Stimulated activated CD4-positive, alpha-beta T cell treated with anti-CD3 and anti-CD28 coated beads, Interleukin-15, amount 100 ng/mL, for 48 hours (primary cell): ENCODE data around the gene GPC6.
A peak's percentile ranks its signal among the peaks of the same experiment; 100 is the strongest.
"Not testable (repeated sequence)": the region's sequence is repeated elsewhere in the genome, so short reads cannot be mapped to it uniquely, and the experiment has no call there.

Experiments used
- DNase-seq, 2 donors: peaks; one replicate each; pipeline ENCODE4 v3.0.0-alpha.2; 2020; ENCODE audit warnings: low read depth in 2 of 2

Gene GPC6

DNA sequence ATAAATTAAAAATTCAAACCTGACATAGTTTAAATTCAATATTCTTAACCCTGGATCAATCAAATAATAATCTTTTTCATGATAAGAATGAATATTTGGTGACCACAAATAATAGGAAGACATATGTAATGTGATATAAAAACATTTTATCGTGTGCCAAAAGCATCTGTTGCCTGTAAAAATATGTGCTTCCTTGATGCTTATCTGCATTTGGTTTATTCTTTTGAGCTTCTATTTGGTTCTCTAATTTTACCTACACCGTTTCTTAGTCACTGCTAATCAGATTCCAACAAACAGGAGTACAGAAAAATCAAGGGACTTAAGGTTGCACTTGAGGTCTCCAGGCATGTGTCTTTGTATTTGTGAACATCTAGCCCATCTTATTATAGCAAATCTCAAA, 978.3 kb downstream of the GPC6 start:
- no peak for DNase-seq

DNA sequence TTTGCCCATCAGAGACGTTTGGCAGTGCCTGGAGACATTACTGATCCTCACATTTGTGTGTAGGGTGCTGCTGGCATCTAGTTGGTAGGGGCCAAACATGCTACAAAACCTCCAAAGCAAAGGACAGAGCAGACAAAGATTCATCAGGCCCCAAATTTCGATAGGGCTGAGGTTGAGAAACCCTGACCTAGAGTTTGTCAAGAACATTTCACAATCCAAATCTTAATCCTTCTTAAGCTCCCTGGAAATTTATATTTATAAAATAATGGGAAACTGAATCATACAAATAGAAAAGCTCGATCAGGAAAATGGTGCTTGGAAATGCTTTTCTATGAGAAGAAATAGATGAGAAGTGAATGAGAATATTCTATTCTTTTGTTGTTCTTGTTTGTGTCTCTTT, 979.3 kb downstream of the GPC6 start:
- DNase-seq, result no peak

DNA sequence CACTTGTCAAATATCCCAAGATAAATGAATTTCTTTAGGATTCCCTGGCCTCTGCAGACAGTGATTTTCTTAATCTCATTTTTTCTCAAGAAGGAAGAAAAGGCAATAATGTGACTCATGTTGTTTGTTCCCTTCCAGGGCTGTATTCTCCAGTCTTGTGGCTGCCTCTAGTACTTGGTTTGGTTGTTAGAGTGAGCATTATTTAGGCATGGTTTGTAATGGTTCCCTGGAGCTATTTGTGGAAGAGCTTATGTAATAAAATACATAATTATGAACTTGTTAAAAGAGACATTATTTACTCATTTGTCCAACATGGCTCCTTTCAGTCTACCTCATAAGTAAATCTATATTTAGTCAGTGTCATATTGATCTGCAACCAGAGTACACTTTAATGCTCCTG, 982.5 kb downstream of the GPC6 start:
- DNase-seq, result no peak

DNA sequence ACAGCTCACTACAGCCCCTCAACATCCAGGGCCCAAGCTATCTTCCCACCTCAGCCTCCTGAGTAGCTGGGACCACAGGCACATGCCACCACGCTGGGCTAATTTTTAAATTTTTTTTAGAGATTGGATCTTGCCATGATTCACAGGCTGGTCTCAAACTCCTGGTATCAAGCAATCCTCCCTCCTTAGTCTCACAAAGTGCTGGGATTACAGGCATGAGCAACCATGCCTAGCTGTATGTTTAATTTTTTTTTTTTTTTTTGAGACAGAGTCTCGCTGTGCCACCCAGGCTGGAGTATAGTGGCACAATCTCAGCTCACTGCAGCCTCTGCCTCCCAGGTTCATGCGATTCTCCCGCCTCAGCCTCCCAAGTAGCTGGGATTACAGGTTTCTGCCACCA, 983.3 kb downstream of the GPC6 start:
- not testable (repeated sequence) for DNase-seq

DNA sequence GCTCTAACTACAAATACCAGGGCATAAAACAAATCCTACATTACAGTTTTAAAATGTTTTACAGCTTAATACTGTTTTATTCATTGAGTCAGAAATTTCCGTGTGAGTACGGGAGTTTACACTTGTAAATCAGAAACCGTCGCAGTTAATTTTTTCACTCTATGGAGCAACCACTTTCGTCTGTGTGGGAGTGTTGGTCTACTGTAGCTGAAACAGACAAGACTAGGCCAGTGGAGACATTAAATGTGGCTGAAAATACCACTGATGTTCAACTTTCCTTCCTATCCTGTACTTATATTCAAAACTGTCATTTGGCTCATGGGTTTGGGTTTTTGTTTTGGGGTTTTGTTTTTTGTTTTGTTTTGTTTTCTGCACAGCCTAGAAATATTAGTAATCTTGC, 984.2 kb downstream of the GPC6 start:
- no peak for DNase-seq

DNA sequence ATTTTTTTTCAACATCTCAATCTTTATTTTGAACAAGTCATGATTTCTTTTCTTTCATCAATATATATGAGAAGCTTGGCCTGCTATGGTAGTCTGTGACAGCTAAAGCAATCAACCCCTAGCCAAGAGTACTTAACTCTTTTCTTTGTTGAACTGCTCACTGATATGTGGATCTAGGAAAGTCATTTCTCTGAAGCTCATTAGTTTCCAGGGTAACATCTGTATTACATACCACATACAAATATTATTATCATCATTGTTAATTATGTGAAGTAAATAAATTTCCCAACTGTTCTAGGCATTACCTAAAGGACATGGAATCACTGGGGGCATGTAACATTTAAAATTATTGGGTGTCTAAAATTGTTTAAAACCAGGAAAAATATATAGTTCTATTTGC, 985.6 kb downstream of the GPC6 start:
- DNase-seq, result no peak

DNA sequence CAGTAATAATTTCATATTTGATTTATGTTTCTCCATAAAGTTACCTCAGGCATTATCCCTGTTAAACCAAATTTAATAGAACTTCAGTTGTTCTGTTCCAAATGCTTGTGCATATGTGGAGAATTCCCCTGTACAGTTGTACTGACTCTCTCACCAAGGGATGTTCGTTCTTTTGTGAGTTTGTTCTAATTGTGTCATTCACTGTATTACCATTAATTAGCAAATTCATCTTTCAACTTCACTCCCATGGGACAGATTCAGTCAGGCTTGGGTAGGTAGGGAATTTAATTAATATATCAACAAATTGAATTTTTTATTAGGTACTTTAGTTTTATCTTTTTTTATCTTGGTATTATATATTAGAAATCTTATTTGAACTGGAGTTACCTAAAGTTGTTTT, 987.5 kb downstream of the GPC6 start:
- DNase-seq, result no peak

DNA sequence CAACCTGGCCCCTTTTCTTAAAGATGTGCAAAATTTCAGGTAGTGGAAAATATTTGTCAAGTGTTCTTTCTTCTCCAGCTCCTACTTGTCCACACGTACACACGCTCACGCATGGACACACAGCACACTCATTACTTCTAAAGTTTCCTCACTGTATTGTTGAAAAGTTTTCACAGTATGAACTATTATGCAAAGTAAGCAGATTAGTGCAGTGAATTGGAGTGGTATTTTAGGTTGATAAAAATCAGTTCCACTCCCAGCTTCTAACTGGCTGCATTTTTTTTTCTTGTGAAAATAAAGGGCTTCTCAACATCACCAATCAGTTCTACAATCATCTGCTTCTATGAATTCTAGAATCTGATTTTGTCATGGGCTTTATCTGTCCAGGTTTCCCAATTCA, 988.4 kb downstream of the GPC6 start:
- DNase-seq, result no peak

DNA sequence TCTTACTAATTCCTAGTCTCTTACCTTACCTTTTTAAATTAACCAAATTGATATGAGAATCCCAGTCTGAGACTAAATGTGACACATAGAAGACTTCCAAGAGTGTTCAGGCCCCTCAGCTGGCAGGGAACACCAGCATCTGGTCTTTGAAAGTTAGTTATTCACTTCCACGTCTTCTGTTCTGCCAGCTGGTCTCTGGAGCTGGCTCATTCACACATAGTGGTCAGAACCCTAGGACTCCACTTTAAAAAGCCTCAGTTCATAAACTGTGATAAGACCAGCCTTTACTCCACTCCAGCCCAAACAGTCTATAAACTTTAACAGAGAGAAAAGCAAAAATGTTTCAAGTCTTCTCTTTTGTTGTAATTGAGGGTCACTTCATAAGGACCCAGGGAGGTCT, 989.9 kb downstream of the GPC6 start:
- DNase-seq, result no peak

DNA sequence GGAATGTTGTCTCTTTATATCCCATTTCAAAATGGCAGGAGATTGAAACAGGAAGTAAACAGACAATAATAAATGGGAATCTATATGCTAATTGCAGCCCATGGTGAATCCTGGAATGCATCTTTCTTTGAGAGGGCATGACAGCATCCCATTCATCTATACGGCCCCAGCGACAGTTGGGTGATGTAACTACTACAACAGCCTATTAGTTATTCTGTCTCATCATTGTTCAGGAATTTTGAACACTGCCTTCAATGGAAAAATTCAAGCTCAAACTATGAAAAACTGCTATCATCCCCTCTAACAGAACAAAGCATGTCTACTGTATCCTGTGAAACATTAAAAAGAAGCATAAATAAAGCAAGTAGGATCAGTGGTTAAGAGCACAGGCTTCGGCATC, 990.8 kb downstream of the GPC6 start:
- no peak for DNase-seq

DNA sequence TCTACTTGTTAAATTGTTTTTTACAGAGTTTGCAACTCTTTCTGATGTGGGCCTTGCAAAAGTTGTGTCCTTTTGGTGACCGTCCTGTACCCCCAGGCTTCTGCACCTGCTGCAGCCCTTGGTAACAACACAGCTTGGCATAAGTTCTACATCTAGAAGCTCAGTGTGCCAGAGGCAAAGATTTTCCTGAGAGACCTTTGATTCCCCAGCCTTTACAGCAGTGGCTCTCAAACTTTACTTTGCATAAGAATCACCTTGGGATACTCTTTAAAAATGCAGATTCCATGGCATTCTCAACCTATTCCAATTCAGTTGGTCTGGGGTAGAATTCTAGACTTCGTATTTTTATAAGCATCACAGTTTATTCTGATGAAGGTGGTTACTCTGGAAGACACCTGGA, 991.9 kb downstream of the GPC6 start:
- no peak for DNase-seq

DNA sequence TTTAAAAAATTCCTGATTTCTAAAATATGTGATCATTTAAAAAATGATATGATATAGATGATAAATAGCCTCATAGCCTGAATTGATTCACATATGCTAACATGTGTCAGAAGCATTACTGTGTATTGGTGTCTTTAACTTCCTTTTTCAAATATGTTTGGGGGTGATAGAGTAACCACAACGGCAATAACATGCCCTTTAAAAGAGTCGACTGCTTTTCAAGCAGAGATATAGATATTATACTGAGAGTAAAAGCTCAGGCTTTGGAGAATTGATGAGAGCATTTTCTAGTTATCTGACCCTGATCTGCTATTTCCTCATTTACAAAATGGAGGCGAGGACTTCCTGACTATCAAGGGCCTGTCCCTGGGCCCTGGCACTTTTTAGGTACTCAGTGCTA, 992.3 kb downstream of the GPC6 start:
- DNase-seq, result no peak

DNA sequence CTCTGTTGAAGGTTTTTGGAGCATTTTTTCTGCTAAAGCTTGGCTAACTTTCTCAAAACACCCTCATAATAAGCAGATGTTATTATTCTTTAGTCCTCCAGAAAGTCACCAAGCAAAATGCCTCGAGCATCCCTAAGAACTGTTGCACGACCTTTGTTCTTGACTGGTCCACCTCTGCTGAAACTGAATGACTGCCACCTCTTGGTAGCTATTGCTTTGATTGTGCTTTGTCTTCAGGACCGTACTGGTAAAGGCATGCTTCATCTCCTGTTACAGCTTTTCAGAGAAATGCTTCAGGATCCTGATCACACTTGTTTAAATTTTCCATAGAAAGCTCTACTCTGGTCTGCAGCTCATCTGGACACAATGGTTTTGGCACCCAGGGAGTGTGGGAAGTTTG, 998.1 kb downstream of the GPC6 start:
- DNase-seq, result no peak

DNA sequence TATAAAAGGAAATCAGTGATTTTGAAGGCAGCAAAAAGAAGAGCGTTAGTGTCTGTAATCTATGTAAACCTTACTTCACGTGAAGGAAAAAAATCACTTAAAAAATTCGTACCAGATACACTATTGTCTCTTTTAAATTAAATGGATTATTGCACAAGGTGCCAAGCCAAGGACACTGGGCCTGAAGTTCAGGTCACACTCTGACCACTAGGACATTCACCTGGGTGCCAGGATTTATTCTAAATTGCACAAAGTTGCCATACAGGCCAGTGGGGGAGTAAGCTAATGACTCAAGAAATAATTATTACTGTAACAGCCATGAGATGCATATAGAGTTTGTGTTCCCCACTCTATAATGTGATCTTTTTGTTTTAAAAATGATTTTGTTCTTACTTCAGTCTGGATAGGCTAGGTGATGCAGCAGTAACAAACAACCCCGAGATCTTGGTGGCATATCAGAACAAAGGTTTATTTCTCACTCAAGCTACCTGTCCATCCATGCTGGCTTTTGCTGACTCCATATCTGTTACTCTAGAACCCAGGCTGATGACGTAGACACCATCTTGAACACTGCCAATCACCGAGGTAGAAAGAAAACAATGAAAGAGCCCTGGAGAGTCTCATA, 1000.8 kb downstream of the GPC6 start:
- no peak for DNase-seq

DNA sequence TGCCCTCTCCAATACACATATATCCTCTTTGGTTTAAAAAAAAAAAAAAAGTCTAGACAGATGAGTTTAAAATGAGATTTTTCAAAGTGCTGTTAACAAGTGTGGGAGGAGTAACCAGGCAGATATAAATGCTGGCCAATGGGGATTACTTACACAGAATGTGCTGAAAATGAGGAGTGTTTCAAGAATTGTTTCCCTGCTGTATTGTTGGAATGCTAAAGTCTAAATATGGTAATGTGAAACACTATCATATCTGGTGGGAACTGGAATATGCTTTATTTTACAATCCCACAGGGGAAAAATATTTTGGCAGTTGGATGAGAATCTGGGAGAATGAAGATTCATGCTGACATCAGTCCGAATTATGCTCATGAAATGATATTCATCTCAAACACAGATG, 1002.2 kb downstream of the GPC6 start:
- DNase-seq, result no peak

DNA sequence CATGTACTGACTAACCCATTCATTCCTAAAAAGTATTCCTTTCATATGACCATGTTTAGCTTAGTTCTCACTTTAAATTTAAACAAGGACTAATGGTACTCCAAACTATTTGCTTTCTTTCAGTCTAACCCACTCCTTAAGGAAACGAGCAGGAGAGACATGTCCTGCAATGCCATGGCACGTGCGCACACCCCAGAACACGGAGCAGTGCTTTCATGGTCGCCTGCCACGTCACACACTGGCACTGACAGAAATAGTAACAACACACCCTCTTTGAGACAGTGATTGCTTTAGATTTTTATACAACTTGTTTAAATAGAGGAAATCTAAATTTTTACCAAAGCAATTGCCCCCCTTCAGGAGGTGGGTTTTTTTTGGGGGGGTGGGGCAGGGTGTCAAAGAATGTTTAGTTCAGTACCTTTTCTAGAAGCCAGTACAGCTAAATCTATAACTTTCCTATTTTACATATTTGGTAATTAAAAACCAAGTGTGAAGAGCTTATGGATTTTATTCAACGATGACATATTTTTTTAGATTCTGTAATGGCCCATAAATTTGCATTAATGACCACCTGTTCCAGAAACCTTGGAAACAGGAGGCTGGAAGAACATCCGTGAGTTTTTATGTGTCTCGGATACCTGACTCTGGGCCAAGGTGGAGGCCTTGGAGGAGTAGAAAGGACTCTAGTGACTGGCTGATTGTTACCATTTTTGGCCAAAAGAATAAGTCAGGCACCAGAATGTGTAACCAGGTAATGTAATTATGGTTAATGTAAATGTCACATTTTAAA, 1005.7 kb downstream of the GPC6 start:
- DNase-seq, result no peak

DNA sequence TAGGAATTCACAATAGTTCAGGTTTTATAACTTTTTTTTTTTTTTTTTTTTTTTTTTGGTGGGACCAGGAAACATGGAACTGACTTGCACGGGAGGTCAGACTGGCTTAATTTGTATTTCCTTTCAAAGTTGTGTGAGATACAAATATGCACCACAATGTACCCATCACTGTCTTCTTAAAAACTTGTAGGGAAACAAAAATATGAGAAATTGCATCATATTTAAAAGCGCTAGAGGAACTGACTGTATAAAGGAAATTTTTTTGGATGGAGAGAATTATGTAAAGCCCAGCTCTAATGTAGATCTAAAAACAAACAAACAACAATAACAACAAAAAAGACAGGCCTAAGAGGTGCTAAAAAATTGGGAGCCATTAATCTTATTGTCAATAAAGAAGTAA, 1006.3 kb downstream of the GPC6 start:
- no peak for DNase-seq

DNA sequence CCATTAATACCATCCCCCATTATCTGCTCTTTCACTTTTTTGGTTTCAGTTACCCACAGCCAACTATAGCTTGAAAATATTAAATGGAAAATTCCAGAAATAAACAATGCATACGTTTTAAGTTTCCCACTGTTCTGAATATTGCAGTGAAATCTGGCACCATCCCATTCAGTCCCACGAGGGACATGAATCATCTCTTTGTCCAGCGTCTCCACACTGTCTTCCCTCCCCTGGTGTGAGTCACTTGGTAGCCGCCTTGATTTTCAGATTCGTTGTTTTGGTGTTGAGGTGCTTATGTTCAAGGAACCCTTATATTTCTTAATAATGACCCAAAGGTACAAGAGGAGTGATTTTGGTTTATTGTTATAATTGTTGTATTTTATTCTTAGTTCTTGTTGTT, 1006.8 kb downstream of the GPC6 start:
- DNase-seq, result no peak

DNA sequence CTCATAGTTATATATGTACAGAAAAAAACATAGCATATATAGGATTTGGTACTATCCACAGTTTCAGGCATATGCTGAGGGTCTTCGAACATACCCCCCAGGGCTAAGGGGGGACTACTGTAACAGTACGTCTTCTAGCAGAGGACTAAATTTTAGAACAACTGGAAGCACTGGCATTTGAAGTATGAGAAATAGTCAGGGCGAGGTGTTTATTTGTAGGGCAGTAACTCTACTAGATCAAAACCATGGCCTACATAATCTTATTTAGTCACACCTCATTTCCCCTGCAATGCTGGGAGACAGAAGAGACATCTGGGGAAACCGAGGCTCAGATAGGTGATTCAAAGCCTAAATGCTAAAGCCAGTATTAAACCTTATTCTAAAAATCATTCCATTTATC, 1007.2 kb downstream of the GPC6 start:
- DNase-seq, result no peak

DNA sequence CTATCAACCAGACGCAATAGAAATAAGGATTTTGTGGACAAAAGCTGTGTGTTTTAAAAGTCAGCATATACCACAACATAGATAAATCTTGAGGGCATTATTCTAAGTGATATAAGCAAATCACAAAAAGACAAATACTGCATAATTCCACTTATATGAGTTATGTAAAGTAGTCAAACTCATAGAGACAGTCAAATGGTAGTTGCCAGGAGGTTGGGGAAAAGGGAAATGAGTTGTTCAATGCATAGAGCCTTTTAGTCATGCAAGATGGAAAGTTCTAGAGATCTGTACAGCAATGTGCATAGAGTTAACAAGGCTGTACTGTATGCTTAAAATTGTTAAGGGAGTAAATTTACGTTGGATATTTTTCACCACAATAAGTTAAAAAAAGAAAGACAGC, 1008.1 kb downstream of the GPC6 start:
- no peak for DNase-seq

DNA sequence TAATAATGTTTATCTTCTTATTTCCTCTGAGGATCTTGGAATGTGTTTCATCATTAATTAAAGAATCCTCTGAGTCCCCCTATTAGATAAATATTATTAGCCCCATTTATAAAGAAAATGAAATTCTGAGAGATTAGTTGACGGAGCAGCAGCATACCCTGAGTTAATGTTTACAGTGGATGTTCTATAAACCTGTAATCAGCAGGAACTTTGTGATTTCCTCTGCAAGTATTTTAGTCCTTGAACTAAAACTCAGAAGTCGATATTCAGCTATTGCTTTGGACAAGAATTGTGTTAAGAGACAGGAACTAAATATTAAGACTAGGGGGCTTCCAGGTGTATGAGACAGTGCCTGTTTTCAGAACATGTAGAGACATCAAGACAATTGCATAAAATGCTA, 1009.5 kb downstream of the GPC6 start:
- no peak for DNase-seq

DNA sequence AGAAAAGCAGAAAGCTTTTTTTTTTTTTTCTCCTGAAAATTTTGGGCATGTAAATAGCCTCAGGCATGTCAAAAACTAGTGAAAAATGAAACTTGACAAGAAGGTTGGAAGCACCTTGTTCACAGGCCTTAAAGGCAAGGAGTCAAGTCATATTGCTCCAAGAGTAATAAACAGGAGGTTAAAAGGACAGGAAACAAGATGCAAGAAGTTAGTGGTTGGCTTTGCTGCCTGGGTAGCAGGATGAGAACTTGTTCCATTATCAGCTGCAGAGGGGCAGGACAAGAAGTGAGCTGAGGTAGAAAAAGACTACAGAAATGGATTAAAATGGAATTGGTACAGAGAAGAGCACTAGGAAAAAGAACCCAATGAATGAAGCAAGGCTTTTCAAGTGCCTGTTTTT, 1010.3 kb downstream of the GPC6 start:
- no peak for DNase-seq

DNA sequence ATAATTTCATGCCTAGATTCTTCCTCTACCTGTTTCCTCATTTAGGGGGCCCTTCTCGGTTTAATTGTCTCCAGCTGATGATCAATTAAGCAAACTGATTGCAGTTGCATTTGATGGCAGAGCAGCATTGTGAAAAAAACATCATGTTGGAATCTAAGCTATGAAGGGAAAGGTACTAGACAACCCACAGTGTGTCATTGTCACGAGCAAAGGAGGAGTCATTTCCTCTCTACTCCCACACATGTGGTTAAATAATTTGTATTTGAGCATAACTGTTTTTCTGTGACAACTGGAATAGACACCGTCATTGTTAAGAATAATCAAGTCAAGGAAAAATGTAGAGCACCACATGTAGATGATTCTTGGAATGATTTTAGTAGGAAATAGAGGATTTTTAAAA, 1012.5 kb downstream of the GPC6 start:
- peak in 1 of 2 donors; percentile 11 for DNase-seq

DNA sequence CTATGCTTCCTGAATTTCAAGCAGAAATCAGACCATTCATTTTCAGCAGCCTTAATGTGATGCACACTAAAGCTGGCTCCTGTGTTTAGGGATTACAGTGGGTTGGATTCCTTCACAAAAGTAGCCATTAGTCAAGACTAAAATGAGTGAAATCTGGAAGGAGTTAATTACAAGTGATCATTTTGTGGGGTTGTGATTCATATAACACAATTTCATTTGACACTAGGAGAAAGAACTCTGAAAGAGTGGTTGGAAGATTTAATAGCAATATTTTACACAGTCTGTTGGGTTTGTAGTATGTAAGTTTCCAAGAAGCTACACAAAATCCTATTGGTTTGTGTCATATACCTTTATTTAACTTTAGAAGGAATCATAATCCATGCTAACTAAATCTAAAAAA, 1015.9 kb downstream of the GPC6 start:
- DNase-seq, result no peak
